GM18499 (cell line): ENCODE data around the gene OR2V2.
"Not testable (repeated sequence)": the region's sequence is repeated elsewhere in the genome, so short reads cannot be mapped to it uniquely, and the experiment has no call there.

Source experiments
- ATAC-seq: cut with Tn5 transposase; IDR thresholded peaks from one replicate; pipeline ENCODE4 v1.9.1; 2021; ENCODE audit warnings: moderate number of reproducible peaks; ENCODE audit not compliant: insufficient read depth, unreplicated experiment

The OR2V2 gene, protein sequence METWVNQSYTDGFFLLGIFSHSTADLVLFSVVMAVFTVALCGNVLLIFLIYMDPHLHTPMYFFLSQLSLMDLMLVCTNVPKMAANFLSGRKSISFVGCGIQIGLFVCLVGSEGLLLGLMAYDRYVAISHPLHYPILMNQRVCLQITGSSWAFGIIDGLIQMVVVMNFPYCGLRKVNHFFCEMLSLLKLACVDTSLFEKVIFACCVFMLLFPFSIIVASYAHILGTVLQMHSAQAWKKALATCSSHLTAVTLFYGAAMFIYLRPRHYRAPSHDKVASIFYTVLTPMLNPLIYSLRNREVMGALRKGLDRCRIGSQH

DNA sequence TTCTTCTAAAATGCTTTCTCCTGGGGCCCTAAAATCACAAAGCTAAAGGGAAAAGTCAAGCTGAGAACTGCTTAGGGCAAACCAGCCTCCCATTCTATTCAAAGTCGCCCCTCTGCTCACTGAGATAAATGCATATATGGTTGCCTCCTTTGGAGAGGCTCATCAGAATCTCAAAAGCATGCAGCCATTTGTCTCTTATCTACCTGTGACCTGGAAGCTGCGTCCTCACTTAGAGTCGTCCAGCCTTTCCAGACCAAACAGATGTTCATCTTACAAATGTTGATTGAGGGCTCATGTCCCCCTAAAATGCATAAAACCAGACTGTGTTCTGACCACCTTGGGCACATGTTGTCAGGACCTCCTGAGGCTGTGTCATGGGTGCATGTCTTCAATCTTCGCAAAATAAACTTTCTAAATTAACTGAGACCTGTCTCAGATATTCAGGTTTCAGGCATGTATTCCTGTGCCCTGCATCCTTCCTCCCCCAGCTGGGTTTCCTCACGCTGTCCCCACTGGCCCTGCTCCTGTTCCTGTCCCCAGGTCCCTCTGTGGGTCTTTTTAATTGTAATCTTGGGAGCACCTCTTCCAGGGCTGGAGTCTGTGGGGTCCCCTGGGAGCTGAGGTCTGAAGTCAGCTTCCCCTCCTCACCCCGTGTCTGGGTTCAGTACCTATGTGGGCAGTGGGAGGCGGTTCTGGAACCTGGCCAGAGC lies at the start of gene OR2V2:
Gene OR2V2, plus strand, starts transcription at position 660 of the 710 bp plus-strand sequence. CDS start 7,357 bp downstream, outside the sequence.
- not testable (repeated sequence) for ATAC-seq

DNA sequence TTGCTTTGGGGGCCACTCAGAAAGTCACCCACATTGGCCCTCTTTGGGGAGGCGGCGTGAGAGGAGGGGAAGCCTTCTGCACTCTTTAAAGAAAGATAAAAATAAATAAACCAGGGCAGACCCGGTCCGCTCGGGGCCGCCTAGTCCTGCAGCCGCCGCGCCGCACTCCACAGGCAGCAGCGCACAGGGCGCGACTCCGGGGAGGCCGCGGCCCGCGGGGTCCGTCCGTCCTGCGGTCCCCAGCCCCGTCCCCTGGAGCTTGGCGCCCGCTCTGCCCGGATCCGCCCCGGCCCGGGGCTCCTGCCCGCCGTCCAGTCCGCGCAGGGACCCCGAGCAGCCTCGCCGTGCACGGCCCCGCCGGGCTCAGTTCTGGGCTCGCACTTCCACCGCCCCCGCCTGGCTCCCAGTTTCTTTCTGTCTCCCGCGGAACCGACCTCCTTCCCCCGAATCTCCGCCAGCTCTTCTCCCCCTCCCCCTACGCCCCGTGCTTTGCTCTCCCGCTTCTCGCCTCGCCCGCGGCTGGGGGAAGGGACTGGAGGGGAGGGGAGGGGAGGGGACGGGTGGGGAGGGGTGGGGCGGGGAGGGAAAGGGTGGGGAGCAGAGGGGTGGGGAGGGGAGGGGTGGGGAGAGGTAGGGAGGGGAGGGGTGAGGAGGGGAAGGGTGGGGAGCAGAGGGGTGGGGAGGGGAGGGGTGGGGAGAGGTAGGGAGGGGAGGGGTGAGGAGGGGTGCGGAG lies 49.5 kb upstream of the OR2V2 start:
- not testable (repeated sequence) for ATAC-seq

DNA sequence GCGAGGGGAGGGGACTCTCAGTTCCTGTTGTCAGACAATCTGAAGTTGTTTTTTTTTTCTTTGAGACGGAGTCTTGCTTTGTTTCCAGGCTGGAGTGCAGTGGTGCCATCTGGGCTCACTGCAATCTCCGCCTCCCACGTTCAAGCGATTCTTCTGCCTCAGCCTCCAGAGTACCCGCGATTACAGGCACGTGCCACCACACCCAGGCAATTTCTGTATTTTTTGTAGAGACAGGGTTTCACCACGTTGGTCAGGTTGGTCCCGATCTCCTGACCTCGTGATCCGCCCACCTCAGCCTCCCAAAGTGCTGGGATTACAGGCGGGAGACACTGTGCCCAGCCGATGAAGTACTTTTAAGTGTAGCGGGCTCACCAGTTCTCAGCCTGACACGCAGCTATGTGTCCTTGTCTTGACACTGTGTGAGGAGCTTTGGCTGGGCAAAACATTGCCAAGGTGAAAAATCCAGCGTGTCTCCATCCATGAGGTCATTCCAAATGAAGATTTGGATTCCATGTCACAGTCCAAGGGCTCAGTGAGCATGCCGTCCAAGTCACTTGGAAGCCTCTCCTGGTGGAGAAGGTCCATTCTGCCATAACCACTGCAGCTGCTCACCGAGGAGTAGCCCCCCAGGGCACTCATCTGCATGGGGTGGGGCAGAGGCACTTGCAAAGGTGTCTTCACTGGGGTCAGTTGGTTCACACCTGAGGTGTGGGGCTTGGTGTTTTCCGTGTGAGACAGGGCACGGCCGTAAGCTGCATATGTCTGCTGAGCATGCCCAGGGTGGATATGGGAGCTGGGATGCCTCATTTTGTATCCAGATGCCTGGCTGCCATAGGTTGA lies 48.4 kb upstream of the OR2V2 start:
- no peak for ATAC-seq

DNA sequence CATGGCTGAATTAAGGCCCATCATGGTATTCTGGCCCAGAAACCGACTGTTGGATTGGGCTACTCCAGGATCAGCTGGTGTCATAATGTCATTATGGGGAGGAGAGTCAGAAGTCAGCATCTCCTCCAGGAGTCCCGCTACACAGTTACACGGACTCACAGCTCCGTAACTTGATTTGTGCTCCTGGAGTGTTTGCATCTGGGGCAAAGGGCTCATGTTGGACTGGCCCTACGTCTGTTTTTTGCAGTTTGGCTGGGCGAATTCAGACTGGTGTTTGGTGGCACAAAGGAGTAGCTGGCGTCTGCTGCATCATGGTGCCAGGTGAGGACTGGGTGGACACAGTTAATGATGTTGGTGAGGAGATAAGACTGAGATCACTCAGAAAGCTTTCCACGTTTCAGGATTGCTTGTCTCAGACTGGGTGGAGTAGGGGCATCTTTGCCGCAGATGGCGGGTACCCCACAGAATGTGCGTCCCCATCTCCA lies 47.7 kb upstream of the OR2V2 start:
- no peak for ATAC-seq

DNA sequence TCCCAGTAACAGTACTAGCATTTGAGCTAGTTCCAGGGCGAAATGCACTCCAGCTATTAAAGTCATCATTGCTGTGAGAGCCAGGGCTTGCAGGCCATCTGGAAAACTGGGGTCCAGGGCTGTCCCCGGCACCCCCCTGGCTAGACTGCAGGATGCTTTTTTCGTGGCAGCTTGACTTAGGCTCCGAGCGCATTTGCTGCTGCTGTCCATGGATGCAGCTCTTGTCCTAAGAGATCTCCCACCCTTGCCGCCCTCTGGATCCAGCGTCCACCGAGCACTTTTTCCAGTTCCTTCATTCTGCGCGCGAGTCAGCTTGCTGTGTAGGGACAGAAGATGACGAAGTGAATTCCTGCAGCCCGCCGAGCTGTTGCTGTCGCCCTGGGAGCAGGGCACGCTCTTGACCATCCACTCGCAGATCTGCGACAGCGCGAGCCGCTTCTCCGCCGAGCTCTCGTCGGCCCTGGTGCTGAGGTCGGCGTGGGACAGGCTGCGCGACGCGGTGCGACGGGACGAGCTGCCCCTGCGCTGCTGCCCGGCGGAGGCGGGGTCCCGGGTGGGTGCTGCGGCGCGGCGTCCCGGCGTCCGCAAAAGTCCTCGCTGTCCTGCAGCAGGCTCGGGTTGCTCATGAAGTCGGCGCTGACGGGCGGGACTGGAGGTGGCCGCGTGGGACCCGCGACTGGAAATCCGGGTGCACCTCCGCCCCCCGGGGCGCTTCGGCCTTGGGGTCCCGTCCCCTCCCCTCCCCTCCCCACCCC lies 47.1 kb upstream of the OR2V2 start:
- ATAC-seq: no peak

DNA sequence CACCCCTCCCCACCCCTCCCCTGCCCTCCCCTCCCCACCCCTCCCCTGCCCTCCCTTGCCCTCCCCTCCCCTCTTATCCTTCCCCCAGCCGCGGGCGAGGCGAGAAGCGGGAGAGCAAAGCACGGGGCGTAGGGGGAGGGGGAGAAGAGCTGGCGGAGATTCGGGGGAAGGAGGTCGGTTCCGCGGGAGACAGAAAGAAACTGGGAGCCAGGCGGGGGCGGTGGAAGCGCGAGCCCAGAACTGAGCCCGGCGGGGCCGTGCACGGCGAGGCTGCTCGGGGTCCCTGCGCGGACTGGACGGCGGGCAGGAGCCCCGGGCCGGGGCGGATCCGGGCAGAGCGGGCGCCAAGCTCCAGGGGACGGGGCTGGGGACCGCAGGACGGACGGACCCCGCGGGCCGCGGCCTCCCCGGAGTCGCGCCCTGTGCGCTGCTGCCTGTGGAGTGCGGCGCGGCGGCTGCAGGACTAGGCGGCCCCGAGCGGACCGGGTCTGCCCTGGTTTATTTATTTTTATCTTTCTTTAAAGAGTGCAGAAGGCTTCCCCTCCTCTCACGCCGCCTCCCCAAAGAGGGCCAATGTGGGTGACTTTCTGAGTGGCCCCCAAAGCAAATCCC lies 46.2 kb upstream of the OR2V2 start:
- ATAC-seq: not testable (repeated sequence)

DNA sequence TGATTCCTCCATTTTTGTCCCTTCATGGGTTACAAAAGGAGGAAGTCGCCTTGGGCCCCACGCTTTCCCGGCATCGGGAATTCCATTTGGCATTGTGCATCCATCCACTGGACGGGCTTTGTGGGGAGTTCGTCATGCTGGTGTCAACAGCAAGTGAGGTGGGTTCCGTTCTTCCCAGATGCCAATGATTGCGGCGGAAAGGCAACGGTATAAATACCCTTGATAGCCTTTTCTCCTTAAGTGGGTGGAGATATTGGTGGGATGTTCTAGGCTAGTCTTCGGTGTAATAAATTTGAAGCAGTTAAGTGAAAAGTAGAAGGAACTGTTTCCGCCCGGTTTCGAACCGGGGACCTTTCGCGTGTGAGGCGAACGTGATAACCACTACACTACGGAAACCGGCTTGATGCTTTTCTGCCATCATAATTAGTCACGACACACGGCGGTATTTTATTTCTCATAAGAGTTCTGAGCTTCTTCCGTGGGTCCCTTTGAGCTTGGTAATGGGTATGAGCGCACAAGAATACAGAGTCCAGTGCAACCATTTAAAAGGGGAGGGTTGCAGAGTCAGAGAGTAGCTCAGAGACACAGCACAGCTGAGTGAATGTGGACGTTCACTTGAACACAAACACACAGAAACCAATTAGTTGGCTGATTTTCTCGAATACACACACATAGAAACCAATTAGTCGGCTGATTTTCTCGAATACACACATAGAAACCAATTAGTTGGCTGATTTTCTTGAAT lies 45.3 kb upstream of the OR2V2 start:
- not testable (repeated sequence) for ATAC-seq

DNA sequence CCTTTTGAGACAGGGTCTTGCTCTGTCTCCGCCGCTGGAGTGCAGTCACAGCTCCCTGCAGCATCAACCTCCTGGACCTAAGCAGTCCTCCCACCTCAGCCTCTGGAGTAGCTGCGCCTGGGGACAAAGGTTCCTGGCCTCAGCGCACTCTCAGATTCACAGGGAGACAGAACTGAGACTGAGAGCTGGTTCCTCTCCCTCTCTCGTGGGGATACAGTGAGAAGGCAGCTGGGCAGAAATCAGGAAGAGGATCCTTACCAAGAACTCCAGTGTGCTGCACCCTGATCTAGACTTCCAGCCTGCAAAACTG lies 43.2 kb upstream of the OR2V2 start:
- ATAC-seq: not testable (repeated sequence)

DNA sequence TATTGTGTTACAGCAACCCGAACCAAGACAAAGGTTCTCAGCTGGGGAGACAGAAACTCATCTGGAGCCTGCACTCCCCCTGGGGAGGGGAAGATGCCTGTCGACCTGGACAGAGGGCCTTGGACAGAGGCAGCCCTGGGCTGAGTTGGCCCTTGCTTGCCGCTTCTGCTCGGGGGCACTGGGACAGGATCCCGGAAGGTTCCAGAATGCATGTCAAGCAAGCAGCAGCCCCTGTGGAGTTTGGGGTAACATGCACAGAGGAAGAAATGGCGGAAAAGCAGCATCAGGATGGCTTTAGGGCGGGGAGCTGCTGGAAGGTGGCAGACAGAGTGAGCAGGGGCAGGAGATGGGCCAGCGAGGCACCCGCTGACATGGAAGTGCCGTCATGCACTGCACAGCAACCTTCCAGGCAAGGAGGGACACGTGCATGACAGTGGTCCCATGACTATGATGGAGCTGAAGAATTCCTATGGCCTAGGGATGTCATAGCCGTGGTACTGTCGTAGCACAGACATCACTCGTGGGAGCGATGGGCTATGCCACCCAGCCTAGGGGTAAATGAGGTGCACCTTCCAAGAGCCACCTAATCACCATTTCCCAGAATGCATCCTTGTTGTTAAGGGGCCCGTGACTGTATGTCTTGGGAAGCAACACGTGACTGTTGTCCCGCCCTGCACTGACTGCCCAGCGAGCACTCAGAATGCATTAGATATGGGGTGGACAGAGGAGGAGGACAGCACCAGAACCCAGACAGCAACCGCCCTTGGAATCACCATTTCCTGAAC lies 42.6 kb upstream of the OR2V2 start:
- not testable (repeated sequence) for ATAC-seq

DNA sequence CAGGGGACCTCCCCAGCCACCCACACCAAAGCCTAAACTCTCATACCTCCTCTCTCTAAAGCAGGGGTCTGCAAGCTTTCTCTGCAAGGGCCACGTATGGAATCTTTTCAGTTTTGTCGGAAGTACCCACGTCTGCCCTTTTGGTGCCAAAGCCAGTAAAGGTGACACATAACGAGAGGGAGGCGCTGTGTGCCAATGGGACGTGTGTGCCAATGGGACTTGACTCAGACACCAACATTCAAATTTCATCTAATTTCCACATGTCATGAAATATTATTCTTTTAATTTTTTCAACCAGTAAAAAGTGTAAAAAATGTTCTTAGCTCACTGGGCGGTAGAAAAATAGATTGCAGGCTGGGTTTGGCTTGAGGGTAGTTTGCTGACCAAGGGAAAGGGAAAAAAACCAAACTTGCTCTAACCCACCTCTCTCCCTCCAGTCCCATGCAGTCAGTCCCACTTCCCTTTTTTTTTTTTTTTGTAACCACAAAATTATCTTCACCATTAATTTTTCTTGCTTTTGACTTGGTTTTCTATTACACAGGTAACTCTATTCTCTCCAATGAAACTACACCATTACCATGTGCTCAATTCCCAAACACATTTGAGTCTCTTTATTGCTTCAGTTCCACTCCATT lies 41.9 kb upstream of the OR2V2 start:
- no peak for ATAC-seq

DNA sequence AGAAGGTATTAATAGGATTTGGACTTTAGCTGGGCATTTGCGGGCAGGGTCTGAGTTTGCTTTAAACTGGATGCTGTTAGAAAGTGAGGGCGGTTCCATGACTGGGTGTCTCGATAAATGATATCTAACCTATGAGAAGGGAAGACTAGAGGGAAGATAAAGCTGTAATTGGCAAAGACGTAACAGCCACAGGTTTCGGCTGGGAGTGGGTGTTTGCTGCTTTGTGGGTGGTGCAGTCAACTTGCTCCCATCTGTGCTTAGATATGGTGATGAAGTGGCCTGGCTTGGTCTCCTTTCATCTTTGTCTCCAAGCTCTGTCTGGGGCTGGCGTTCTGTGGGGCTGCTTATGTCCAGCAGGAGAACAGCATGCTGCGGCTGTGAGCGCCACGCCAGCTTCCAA lies 39.7 kb upstream of the OR2V2 start:
- no peak for ATAC-seq

DNA sequence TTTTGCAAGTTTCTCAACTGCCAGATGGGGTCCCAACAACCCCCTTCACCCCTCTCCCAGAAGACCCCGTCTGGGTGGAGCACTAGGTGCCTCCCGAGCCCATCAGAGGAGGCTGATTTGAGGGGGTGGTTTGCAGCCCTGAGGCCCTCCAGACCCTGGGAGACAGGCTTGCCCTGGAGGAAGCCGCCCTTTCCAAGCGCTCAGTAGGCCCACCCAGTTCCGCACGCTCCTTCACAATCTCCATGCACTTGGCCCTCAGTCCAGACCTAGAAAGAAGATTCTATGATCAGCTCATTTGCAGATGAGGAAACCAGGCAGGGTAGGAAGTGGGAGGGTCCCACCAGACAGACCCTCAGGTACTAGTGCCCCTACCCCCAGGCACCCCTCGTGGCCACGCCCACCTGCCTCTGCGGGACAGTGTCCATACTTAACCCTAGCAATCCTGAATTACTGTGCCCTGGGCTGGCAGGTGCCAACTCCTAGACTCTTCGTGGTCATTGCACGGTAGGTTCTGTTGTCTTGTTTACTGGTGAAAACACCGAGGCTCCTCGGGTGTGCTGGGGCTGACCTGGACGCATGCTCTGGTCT lies 38.7 kb upstream of the OR2V2 start:
- no peak for ATAC-seq

DNA sequence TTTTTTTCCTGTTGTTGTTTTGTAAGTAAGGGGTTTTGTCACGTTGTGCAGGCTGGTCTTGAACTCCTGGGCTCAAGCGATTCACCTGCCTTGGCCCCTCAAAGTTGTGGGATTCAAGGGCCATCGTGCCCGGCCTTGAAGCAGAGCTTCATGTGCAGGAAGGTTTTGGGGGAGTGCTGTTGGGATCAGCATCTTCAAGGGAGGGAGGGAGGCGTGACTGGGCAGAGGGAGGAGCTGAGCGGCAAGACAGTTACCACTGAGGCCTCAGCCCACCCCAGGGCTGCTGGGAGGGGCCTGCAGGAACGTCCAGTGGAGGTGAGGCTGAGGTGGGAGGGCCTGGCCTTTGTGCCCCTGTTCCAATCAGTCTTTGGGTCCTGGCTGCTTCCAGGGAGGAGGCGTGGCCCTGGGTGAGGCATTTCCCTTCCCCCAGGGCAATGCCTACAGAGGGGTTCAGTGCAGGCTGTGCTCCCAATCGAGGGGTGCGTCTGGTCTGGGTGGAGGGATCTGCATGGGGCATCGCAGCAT lies 37.8 kb upstream of the OR2V2 start:
- no peak for ATAC-seq

DNA sequence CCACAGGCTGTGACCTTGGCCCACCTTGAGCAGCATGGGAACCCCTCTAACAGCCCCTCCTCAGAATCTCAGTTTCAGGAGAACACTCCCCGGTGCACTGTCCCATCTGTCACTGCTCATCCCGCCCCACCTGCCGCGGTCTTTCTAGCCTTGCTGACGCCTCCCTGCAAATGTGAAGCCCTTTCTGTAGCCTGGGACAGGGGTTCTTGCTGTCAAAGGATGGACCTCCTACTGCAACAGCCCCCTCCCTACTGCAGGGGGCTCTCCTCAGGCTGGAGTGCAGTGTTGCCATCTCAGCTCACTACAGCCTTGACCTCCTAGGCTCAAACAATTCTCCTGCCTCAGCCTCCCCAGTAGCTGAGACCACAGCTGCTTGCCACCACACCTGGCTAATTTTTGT lies 36.4 kb upstream of the OR2V2 start:
- ATAC-seq: no peak

DNA sequence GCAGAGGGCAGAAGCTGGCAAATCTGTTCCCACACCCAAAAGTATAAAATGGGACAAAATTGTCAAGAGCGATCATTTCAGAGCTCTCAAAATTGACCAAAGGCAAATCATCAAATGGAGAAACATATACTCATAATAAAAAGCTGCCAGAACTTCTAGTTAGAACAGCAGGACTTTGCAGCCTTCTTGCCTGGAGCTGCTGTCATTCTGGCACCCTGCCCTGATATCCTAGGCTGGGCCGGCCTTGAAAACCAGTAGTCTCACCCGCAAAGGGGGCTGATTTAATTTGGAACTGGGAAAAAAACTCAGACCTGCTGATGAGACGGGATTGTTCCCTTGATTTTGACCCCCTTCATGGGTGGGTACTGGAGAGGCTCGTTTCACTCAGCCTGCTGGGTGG lies 34.9 kb upstream of the OR2V2 start:
- ATAC-seq: no peak

DNA sequence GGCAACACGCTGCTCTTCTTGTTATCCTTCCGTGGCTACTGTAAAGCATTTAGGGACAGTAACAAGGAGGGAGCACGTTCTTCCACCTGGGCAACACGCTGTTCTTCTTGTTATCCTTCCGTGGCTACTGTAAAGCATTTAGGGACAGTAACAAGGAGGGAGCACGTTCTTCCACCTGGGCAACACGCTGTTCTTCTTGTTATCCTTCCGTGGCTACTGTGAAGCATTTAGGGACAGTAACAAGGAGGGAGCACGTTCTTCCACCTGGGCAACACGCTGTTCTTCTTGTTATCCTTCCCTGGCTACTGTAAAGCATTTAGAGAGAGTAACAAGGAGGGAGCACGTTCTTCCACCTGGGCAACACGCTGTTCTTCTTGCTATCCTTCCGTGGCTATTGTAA lies 33.8 kb upstream of the OR2V2 start:
- not testable (repeated sequence) for ATAC-seq
